ENCODE data around the gene KCNC1.

The KCNC1 gene

DNA sequence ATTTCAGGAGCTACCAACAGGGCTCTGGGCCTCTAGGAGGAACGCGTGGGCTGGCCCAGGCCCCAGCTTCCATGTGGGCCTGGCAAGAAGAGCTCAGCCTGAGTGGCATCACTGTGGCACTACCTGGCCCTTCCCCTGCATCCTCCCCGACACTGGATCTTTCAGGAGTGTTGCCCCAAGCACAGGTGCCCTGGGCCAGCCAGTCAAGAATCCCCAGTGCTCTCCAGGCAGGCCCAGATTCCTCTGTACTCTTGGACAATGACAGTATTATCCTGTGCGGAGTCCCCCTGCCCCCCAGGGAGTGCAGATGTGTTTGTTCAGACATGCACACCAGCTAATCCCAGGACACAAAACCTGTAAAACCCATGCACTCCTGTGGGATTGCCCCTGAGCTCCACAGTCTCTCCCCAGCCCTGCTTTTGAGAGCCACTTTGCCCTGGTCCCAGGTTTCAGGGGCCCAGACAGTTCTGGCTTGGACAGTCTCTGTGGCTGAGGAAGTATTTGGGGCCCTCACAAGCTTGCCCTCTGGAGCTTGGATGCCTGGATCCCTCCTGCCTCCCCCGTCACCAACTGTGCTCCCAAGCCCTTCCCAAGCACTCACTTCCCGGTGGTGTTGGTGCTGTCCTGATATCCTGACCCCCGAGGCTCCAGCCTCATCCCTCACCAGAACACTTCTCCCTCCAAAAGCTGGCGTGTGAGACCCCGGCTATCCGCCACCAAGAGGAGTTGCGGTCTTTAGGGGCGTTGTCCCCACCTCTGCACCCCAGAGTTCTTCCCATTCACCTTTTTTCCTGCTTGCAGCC lies 39.9 kb downstream of the KCNC1 start:
- no peak for DNase-seq (ENCODE audit: low spot score)

DNA sequence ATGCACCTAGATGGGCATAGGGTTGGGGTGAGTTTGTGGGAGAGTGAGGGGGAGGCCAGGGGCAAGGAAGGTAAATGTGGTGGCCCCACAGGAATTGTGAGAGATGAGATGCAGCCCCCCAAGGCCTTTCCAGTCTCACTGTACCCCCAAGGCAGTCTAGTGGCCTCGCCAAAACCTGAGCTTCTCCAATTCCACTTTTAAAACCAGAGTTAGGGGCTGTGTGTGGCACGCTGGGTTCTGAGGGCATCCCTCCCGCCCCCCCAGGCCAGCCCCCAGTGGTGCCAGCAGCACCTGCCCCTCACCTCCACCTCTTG lies 40.4 kb downstream of the KCNC1 start:
- no peak for DNase-seq (ENCODE audit: low spot score)

- no peak for DNase-seq (ENCODE audit: low spot score)
These were observed 41.1 kb downstream of the KCNC1 start for GRCh38 chr11:17775507-17776211.

DNA sequence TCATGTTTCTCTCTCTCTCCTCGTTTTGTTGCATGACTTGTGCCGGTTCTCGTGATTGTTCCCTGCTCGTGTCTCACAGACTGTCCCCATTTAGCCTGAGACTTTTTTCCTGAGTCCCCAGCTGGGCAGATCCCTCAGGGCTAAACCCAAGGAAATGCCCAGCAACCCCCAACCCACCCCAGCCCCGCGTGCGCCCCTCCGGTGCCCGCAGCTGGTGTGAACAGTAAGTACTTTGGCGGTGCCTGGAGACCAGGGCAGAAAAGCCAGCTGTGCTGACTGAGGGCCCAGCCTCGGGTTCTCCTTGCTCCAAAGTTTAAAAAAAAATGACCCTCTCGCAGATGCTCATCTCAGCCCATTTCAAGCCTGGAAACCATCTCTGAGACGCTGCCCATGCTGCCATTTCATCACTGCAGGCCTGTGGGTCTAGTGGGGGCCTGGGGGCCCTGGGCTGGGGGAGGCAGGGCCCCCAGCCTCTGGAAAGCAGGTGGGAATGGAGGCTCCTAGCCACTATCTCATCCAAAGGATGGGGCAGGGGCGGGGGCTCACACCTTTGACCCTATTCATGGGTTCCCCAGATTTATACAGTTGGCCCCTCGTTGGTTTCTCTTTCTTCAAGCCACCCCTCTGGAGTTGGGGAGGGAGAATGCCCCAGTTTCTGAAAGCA lies 41.8 kb downstream of the KCNC1 start:
- no peak for DNase-seq (ENCODE audit: low spot score)

- DNase-seq (ENCODE audit: low spot score), result no peak
These were observed 42.6 kb downstream of the KCNC1 start for GRCh38 chr11:17777086-17777737.

- no peak for DNase-seq (ENCODE audit: low spot score)
These were observed 43.1 kb downstream of the KCNC1 start for GRCh38 chr11:17777738-17778091.

DNA sequence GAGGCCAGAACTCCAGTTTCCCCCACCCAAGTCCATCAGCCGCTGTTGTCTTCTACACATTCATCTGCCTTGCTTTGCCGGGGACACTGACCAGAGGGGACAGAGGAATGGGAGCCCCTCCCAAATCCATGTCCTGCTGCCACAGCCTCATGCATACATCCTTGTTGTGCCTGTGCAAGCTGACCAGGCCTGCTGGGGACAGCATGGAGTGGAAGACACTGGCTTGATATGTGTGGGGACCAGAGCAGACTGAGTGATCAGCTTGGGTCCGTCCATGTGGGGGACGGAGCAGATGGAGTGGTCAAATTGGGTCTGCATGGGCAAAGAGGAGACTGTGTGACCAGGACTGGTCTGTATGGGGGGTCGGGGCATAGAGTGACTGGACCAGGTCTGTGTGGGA lies 43.8 kb downstream of the KCNC1 start:
- DNase-seq (ENCODE audit: low spot score), result no peak

GRCh38 chr11:17778956-17779860 lies 44.6 kb downstream of the KCNC1 start:
- no peak for DNase-seq (ENCODE audit: low spot score)

GRCh38 chr11:17779861-17780594 lies 45.4 kb downstream of the KCNC1 start:
- no peak for DNase-seq (ENCODE audit: low spot score)

GRCh38 chr11:17780668-17781067 lies 46.1 kb downstream of the KCNC1 start:
- no peak for DNase-seq (ENCODE audit: low spot score)

DNA sequence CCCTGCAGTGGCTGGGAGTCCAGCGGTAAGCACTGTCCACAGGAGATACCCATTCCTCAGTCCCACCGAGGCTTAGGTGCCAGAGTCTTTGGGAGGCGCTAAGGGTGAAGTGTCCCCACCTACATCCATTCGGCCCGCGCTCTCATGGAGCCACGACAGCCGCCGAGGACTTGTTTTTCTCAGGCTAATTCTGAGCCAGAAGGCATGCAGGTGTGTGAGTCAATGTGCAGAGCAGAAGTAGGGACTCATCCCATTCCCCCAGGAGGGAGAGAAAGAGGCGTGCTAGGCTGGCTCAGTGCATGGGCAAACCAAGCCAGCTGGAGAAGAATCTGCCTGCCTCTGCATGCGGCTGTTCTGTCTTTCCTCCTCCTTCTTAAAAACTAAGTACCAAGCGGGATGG lies 46.6 kb downstream of the KCNC1 start:
- DNase-seq (ENCODE audit: low spot score), result no peak

DNA sequence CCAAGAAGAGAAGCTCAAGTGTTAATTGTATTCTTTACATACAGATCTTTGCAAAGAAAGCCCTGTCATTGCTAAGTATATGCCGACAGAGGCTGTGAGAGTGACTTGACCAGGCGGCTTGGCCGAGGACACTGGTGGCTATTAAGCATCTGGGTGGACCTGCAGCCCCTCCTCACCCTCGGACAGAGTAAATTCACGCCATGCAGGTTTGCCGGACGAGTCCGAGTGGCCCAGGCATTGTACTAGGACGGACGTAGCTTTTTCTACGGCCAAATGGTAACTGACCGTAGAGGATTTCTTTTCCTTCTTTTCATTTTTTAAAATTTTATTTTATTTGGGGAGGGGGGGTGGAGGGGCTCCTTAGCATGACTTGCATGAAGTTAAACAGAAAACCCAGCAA lies 47.0 kb downstream of the KCNC1 start:
- DNase-seq (ENCODE audit: low spot score), result no peak

DNA sequence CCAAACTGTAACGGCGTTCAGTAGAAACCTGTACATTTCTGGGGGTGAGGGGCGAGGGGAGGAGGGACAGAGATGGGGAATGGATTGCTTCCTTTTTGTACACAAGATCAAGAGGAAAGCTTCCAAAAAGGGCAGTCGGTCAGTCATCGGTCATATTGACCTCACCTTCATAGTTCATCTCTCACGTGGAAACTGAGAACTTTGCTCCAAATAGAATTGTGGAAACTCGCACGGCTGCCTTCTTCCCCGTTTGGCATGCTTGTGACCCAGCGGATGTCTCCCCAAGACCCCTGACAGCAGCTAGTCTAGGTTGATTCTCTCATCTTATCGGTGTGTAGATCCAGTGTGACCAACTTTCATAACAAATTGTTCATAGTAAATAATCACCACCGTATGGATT lies 47.6 kb downstream of the KCNC1 start:
- no peak for DNase-seq (ENCODE audit: low spot score)

- DNase-seq (ENCODE audit: low spot score), result no peak
These were observed 48.2 kb downstream of the KCNC1 start for GRCh38 chr11:17782603-17783337.

DNA sequence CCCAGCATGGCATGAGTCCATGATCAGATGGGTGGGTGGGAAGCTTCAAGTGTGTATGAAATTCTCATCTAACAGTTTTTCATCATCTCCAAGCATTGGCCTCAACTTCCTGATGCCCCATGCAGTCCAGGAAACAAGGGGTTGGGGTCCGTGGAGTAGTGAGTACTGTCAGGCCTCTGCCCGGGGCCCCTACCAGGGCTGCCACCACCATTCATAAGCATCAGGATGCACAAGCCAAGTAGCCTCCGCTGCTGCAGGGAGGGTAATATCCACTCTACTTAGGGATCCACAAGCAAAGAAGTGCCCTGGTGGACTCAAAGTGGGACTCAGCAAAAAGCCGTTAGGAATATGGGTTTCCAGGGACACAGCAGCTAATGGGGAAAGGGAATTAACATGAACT lies 49.3 kb downstream of the KCNC1 start:
- DNase-seq (ENCODE audit: low spot score), result no peak

DNA sequence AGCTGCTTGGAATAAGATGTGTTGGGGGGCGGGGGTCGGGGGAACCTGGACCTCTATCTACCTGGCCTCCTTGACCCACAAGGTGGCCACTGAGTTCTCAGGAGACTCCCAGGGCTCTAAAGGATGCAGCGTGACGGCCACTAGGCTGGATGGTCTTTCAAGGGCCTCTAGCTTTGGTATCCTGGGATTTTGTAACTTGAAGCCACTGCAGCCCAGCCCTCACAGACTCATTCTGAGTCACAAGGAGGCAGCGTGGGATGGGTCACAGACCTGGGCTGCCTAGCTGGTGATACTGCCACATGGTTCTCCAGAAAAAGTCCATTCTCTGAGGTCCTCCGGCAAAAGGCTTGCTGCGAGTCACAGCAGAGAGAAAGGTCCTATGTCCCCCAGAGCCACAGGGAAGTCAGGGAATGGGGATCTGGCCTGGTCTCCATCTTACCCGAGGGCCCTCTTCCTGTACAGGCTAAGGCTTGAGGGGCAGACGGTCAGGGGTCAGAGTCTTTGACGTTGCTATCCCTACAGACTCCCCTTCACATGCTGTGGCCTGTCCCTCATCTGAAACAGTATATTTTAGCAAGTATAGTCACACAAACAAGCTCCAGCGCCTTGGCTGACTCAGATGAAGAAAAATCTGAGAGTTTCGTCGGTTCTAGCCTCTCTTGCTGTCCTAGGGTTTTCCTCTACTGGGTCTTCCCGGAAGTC lies 52.4 kb downstream of the KCNC1 start:
- DNase-seq (ENCODE audit: low spot score), result peak; percentile 78

- DNase-seq (ENCODE audit: low spot score), result no peak
These were observed 53.5 kb downstream of the KCNC1 start for GRCh38 chr11:17788084-17788483.

DNA sequence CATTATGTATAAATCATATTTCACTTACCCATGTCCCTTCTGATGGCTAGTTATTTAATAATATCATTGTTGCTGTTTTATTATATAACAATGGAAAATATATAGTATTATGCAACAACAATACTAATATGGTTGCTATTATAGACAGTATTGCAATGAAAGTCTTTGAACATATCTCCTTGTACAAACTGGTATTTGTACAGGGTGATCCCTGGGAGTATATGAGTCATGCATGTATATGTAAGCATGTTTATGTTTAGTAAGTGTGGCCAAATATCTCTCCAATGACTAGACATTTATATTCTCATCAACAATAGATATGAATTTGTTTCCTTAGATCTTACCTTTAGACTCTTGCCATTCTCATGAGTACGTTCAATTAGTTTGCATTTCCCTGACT lies 55.9 kb downstream of the KCNC1 start:
- peak; percentile 44 for DNase-seq (ENCODE audit: low spot score)

GRCh38 chr11:17791144-17791543 lies 56.6 kb downstream of the KCNC1 start:
- DNase-seq (ENCODE audit: low spot score), result no peak

DNA sequence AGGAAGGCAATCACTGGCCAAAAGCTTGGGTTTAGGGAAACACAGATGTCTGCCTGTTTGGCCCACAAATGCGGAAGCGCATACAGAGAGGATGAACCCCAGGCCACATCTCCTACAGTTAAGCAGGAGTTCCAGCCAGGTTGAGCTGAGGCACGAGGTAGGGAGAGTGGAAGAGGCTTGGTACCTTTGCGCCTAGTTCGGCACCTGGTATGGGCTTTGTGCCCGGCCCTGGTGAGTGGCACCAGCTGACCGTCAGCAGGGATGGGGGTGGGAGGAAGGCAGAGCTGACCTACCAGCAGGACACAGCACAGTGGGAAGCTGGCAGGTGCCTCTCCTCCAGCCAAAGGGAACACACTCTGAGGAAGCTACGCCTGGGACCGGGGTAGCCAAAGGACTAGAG lies 57.6 kb downstream of the KCNC1 start:
- DNase-seq (ENCODE audit: low spot score), result no peak
